Measurements from ENCODE around the gene GLE1. TPM values are rescaled to one million over a fixed set of nuclear protein-coding genes. Genes with fewer than 3 reads are reported as not detected.

The GLE1 gene
- total and polyA plus RNA-seq, 12 donors, result 10.5 to 24.5 (median 19.4) TPM

DNA sequence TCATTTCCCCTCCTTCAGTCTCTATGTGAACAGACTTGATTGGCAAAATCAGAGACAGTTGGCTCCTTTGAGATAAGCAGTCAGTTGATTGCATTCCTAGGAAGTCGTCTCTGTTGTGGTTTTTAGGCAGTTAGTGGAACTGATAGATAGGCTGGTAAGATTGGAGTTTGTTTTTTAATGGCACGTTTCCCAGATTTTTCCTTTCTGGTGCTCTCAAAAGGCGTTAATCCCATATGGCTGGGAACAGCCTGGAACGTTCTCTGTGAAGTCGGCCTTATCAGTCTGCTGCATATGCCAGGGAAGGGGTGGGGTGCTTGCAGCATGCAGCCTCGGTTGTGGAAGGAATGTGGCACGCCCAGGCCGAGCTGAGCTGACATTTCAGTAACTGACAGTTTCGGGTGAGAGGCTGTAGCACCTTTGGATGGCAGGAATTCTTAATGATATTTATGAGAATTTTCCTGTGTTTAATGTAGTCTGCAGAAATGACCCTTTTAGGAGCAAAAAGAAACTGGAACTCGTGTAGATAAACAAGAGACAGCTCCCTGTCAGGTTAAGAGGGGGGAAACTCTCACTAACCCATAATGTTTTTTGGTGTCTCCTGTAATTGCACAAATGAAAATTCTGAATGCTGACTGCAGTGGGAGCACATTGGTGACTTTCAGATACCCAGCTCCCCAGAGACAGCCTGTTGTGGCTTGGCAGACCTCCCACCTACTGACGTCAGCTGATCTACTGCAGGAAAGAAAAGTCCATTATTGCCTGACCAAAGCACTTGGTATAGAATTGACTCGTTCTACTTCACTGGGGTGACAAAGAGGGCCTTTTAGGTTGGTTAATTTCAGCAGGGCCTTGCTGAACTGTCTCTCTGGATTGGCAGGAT lies 54.2 kb downstream of the GLE1 start:
- peak overlapping the region in 7 of 10 donors; percentile 2 to 30 (median 16) for H3K4me3 ChIP-seq
- intact Hi-C loops (cut with DNase I), result loop anchor here in 2 of 10 donors (10.0 kb wide), 2 partner anchors 104 to 194 kb away; partner anchors contain the start of gene ODF2 (in 1 of the 2)
- DNase-seq (peak; percentile 79 to 92), ATAC-seq (peak; percentile 68 to 92 (median 88))
- H3K36me3 ChIP-seq, result peaks cover 0 to 20% (median 5%) of the 10 kb centered on the region in 9 donors
- H3K27ac ChIP-seq, result peak overlapping the region; percentile 14 to 99 (median 78)
- 1% methylated on average over 12 of the region's 12 CpGs for WGBS, 2 donors
- H3K9me3 ChIP-seq, result no peaks in the 10 kb centered on the region
- no peaks in the 10 kb centered on the region for H3K27me3 ChIP-seq
- peaks cover 8 to 95% (median 74%) of the 10 kb centered on the region in 9 donors for H3K4me1 ChIP-seq
- TF ChIP-seq, protein P1, sequence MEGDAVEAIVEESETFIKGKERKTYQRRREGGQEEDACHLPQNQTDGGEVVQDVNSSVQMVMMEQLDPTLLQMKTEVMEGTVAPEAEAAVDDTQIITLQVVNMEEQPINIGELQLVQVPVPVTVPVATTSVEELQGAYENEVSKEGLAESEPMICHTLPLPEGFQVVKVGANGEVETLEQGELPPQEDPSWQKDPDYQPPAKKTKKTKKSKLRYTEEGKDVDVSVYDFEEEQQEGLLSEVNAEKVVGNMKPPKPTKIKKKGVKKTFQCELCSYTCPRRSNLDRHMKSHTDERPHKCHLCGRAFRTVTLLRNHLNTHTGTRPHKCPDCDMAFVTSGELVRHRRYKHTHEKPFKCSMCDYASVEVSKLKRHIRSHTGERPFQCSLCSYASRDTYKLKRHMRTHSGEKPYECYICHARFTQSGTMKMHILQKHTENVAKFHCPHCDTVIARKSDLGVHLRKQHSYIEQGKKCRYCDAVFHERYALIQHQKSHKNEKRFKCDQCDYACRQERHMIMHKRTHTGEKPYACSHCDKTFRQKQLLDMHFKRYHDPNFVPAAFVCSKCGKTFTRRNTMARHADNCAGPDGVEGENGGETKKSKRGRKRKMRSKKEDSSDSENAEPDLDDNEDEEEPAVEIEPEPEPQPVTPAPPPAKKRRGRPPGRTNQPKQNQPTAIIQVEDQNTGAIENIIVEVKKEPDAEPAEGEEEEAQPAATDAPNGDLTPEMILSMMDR (IDR thresholded peaks at IDR 0.05), result no peak

DNA sequence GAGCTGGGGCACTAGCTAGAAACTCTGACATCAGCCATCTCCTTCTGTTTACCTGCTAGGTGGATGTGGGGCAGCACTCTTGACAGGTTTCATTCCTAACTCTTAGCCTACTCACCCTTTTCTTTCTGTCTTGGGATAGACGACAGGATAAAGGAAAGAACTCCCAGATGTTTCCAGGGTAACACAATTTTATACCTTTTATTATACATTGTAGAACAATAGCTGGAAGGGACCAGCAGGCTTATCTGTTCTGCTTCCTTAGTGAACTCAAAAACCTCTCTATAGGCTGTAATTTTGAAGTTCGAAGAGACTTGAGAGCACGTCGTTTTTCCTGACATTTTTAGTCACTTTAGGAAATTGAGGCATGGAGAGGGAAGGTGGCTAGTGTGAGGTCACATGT lies 61.1 kb downstream of the GLE1 start:
- intact Hi-C loops (cut with DNase I), result no loop called here
- WGBS, 2 donors, result 59 to 66% methylated on average over 4 of the region's 4 CpGs
- ATAC-seq (peak in 7 of 8 donors; percentile 14 to 72 (median 25)), DNase-seq (no peak)
- Histone ChIP-seq H3K4me1 (peaks cover 0 to 59% (median 23%) of the 10 kb centered on the region in 9 donors), H3K9me3 (no peaks in the 10 kb centered on the region), H3K36me3 (peaks cover 0 to 67% (median 39%) of the 10 kb centered on the region in 9 donors), H3K4me3 (peak overlapping the region in 2 of 10 donors; percentile 3 to 8), H3K27ac (peak overlapping the region in 9 of 10 donors; percentile 9 to 72 (median 43)), H3K27me3 (no peaks in the 10 kb centered on the region)
- TF ChIP-seq, protein P1 (IDR thresholded peaks at IDR 0.05), result no peak

DNA sequence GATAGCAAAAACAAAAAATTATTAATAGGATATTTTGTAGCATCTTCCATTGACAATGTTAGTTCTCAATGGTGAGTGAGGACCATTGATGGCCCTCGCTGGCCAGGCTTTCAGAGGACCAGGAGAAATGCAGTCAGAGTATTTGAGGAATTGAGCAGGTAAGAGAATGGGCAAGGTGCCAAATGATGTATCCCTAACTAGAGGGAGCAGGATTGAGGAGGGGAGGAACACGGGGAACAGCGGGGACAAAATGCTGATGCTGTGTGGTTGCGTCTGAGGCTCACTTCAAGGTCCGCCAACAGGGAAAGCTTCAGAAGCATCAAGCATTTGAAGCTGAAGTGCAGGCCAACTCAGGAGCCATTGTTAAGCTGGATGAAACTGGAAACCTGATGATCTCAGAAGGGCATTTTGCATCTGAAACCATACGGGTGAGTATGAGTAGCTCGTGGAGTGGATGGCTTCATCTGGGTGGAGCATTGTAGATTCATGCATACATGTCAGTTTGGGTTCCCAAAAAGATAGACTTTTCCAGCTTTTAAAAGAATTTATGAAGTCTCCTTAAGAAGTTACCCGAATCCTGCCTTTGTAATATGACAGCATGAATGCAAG lies 64.1 kb downstream of the GLE1 start:
- Histone ChIP-seq H3K36me3 (peaks cover 0 to 83% (median 40%) of the 10 kb centered on the region in 9 donors), H3K27me3 (no peaks in the 10 kb centered on the region), H3K9me3 (no peaks in the 10 kb centered on the region), H3K4me1 (peaks cover 0 to 34% (median 16%) of the 10 kb centered on the region in 9 donors), H3K4me3 (no peak overlapping the region), H3K27ac (no peak overlapping the region)
- TF ChIP-seq, protein P1 (IDR thresholded peaks at IDR 0.05), result no peak
- ATAC-seq (no peak), DNase-seq (no peak)
- intact Hi-C loops (cut with DNase I), result no loop called here
- 76 to 81% methylated on average over 8 of the region's 8 CpGs for WGBS, 2 donors

DNA sequence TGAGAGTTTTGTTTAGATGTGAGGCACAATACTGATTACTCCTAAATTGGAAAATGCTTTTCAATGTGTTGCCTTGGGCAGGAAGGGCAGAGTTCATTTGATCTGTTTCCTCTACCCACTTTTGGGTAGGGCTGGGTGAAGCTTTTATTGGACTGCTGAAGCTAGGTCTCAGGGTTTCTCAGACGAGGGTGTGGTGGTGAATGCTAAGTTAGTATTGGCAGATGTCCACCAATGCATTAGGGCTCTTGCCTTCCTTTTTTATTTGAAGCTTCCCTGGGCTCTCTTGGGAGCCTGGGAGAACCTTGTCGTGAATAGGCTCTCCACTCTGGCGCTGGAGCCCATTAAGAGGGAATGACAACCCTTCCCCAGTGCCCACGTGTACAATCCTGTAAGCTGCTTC lies 71.0 kb downstream of the GLE1 start:
- H3K4me1 ChIP-seq, result peaks cover 0 to 25% (median 13%) of the 10 kb centered on the region in 9 donors
- intact Hi-C loops (cut with DNase I), result loop anchor here in 1 of 10 donors (10.0 kb wide), 1 partner anchor 61 kb away; no protein-coding TSS in a partner anchor
- peak in 7 of 8 donors; percentile 63 to 90 (median 78) for ATAC-seq
- 47 to 55% methylated on average over 4 of the region's 4 CpGs for WGBS, 2 donors
- no peaks in the 10 kb centered on the region for H3K9me3 ChIP-seq
- H3K36me3 ChIP-seq, result peaks cover 17 to 100% (median 72%) of the 10 kb centered on the region in 9 donors
- H3K4me3 ChIP-seq, result no peak overlapping the region
- H3K27me3 ChIP-seq, result no peaks in the 10 kb centered on the region
- DNase-seq, result peak in 1 of 2 donors; percentile 40
- TF ChIP-seq, protein P1 (IDR thresholded peaks at IDR 0.05), result no peak
- H3K27ac ChIP-seq, result peak overlapping the region in 5 of 10 donors; percentile 5 to 61 (median 49)

All from heart right ventricle (tissue), 16 donors.